ENCODE measurements around the gene THEMIS.
"Not testable (repeated sequence)": the region's sequence is repeated elsewhere in the genome, so short reads cannot be mapped to it uniquely, and the experiment has no call there.

The THEMIS gene, protein sequence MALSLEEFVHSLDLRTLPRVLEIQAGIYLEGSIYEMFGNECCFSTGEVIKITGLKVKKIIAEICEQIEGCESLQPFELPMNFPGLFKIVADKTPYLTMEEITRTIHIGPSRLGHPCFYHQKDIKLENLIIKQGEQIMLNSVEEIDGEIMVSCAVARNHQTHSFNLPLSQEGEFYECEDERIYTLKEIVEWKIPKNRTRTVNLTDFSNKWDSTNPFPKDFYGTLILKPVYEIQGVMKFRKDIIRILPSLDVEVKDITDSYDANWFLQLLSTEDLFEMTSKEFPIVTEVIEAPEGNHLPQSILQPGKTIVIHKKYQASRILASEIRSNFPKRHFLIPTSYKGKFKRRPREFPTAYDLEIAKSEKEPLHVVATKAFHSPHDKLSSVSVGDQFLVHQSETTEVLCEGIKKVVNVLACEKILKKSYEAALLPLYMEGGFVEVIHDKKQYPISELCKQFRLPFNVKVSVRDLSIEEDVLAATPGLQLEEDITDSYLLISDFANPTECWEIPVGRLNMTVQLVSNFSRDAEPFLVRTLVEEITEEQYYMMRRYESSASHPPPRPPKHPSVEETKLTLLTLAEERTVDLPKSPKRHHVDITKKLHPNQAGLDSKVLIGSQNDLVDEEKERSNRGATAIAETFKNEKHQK

DNA sequence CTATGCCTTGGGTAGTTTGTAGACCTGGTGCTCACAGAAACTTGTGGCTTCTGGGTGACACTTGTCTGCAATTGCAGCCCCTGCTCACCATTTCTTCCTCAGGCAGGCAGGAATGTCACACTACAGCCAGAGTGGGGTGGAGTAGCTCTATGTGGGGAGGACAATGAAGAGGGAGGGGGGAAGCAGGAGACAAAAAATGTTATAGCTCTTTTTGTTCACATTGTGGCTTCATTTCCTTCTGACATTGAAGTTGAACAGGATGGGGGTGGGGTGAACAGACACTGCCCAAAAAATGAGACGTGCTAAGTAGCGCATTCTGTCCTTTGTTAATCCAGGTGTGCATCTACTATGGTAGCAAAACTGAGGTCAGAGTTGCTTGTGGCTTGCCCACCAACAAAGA, at the start of gene THEMIS:
THEMIS (minus strand) TSS at position 124 of the 400 bp plus-strand sequence. CDS start 126 bp downstream, outside the sequence.
- DNase-seq: no peak

DNA sequence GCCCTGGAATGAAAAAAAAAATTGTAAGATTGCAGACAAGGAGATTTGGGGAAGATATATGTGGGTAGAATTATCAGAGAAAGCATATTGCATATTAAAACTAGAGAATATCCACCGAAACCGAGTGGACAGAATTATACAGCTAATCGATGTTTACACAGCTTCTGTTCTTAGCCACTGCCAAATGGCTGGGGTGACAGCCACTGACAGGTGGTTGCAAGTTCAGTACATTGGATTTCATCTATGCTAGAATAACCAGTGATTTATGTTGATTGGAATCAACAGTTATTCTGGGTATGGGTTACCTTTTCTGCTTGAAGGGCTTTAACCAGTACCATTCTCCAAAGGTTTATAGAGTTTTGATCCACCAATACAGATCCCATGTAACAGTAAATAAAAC, 48.4 kb upstream of the THEMIS start:
- no peak for DNase-seq

DNA sequence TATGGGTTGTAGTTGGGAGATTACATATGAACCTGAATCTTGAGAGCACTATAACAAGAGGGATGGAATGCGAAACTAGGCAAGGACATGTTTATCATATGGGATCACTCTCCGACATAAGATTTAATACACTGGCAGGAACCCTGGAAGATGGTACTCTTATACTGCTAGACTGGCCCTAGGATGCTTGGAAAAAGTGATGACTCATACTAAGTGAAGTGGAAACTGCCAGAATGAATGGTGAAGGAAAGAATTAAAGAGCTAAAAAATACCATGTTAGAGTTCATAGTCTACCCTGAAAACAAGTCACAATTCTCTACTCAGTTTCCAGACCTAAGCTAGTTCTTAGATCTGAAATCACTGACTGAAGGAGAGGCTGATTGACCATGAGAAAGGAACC, 45.5 kb upstream of the THEMIS start:
- no peak for DNase-seq

DNA sequence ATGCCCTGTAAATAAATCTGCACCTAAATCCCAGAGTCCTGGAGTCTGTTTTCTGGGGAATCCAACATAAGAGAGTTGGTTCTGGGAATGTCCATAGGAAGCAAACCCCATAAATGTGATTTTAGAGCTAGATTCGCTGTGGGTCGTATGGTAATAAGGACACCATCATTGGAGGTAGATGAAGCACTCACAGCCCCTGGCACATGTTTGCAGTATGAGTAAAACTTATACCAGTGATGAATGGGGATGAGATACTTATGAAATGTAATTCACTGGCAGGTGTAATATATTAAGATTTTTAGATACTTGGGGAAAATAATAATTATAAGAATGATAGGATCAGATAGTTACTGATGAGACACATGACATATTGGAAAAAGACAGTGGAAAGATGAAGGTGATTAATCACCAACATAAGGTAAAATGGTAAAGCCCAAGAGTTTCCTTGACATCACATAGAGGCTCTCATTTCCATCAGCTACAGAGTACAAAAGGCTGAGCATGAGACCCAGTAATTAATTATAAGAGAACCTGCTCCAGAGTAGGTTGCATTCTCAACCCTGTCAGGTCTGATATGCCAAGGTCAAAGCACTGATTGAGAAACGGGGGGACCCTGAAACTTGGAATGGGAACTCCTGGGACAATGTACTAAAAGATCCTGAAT, 44.7 kb upstream of the THEMIS start:
- no peak for DNase-seq

DNA sequence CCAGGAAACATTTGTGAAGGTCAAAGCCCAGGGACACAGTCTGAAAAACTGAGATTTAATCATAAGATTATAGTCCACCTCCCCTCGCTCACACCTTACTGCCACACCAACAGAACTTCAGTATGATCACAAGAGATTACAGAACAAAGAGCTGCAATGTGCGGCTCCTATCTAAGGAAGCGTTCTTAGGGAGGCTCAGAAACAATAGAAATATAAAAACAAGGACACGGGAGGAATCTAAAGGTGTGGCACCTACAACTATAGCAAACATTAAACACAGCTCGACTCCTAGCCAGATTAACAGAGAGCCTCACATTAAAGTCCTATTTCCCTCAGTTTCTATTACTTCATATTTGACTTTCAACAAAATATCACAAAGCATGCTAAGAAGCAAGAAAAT, 40.4 kb upstream of the THEMIS start:
- no peak for DNase-seq

DNA sequence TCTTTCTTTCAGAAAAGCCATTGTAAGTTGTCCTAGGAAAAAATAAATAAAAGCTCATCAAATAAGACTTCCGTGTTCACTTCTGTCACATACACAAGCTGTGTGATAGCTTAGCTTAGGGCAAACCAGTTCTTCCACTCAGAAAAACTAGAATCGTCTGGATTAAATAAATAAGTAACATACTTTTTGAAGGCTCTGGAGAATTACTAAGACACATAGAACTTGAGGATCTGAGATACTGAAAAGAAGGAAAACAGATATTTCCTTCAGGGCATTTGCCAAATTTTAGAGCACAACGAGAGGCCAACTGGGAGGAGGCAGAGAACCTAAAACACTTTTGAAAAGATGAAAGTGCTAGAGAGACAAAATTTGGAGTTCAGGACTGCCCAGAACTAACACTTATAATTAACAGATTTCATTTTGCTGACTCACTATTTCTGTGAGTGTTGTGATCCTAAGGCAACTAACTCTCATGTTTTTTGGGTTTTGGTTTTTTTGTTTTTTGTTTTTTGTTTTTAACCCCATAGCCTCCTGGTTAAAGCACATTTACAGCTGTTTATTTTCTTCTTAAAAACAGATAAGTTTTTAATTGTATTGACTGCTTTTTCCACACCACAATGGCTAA, 38.7 kb upstream of the THEMIS start:
- no peak for DNase-seq

DNA sequence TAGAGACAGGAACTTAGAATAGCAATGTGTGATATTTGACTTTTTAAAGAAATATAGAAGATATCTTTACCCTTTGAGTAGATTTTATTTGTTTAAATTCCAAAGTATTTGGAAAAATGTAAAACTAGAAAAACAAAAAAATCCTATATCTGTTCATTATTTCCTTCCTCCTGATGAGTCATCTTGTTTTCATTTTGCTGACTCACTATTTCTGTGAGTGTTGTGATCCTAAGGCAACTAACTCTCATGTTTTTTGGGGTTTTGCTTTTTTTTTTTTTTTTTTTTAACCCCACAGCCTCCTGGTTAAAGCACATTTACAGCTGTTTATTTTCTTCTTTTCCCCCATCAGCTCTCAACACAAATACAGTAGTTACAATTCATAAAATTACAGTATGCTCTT, 37.8 kb upstream of the THEMIS start:
- DNase-seq: no peak

DNA sequence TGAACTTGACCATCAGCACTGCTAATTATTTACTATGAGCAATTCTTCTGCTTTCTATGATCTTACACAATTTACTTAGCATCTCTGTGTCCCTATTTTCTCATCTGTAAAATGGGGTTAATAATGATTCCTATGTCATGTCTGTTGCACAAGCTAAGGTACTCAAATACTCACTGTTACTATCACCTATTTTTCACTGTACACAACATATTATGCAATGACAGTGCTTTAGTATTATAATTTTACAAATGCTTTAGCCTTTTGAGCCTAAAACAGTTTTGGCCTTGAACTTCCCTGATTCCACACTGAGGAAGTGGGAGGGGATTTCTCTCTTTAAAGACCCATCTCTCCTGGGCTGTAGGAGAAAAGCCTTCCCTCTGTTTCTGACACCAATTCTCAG, 36.9 kb upstream of the THEMIS start:
- DNase-seq: no peak

DNA sequence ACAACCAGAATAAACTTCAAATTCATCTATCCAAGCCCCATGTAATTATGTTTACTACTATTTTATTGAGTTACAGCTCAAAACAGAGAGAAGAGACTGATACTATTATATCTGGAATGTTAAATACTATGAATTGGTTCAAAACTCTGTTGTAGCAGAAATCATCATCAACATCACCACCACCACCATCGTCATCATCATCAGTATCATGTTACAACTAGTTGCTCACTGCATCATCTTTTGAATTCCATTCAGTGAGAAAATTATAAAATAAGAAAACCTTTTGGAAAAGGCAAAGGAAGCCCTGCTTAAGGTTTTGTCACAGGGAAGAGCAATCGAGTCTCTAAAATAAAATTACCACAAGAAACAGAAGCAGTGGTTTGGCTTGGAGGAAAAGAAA, 36.2 kb upstream of the THEMIS start:
- no peak for DNase-seq

DNA sequence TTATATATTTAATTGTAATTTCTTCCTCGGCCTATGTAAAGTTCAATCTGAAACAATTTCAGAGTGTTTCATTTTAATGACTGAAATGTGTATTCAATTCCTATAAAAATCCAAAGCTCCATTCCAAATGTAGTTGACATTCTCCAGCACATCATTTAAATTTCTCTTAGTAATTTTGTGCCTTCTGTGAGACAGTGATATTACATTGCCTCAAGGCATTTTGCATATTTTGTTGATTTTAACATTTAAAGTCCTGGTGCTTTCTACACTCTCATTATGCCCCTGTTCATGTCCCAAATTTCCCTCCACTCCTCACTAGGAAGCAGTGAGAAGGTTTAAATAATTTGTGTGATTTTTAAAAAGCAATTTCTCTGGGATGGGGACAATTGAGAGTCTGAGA, 34.1 kb upstream of the THEMIS start:
- DNase-seq: no peak

DNA sequence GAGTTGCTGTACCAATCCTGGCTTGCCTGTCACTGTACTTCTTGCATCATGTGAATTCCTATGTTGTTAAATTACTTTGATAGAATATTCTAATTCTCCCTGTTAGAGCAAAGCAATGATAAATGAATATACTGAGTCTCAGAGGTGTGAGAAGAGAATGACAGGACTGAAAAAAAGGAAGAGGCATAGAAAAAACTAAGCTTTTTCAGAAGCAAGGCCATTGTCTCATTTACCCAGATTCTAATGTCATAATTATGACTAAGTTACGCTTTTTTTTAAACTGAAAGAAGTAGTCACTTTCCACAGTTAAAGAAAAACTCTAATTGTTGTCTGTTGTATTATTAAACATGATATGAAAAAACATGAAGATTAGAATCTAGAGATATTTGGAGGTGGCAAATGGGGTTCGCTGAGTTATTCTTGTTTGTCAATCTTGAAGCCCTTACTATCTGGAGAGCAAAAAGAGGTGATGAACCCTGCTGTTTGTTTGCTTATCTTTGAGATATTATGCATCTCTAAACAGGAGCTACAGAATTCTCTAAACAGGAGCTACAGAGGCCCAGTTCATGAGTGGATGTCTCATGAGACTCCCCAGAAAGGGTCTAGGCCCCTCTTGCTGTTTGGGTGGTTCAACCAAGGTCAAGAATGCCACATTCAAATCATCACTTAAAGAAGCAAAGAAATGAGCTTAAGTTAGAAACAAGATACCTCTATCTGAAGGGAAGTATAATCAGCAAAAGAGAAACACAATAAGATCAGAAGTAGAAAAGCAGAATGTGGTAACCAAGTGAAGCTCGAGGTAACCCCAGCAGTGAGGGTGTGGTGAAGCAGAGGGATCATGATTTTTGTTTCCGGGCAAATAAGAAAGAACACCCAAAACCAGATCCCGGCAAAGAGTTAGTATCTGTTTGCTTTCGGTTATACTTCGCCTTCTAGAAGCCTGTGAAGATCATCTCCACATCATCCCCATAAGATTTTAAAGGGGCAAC, 33.3 kb upstream of the THEMIS start:
- no peak for DNase-seq

DNA sequence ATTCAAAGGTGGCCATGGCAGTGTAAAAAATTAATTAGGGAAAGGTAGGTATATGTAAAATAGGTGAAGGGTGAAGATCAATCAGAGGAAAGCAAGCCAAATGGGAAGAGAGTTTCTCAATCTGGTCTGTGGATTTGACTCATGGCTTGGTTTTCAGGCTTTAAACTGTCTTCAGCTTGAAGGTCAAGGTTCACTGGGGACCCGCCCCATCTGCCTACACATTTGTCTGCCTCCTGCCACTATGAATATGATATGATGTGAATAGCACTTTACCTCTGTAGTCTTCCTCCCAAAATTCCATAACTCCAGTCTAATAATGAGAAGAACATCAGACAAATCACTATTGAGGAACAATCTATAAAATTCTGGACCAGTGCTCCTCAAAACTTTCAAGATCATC, 32.3 kb upstream of the THEMIS start:
- DNase-seq: no peak

DNA sequence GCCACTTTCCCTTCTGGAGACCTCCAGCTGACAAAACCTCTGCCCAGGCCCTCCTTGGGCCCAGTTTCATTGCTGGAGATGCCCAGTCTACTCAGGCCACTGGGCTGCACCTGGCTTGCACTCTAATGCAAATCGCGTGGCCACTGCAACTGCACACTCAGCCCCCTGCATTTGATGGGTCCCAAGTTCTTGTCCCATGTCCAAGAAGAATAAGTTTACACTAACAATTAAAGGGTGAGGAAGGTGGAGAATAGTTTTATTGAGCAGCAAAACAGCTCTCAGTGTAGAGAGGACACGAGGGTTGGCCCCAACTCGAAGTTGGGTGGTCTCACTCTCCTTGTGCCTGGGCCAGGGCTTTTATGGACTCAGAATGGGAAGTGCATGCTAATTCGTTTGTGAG, 31.9 kb upstream of the THEMIS start:
- DNase-seq: no peak

DNA sequence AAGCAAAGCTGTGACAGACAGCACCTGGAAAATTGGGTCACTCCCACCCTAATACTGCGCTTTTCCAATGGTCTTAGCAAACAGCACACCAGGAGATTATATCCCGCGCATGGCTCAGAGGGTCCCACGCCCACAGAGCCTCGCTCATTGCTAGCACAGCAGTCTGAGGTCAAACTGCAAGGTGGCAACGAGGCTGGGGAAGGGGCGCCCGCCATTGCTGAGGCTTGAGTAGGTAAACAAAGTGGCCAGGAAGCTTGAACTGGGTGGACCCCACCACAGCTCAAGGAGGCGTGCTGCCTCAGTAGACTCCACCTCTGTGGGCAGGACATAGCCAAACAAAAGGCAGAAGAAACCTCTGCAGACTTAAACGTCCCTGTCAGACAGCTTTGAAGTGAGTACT, 25.6 kb upstream of the THEMIS start:
- not testable (repeated sequence) for DNase-seq

DNA sequence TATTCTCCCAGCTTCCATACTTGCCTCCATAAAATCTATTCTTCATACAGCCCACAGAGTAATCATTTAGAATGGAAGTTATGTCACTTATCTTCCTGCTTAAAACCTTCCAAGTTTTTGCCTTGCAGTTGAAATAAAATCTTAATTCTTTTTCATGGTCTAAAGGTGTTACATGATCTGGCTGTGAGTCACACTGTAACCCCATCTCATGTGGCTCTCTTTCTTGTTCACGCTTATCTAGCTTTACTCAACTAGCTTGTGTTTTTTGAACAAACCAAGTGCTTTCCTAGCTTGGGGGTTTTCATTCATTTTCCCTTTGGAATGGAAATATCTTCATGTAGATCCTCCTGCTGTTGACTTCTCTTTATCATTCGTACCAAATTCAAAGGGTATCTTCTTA, 23.6 kb upstream of the THEMIS start:
- no peak for DNase-seq

DNA sequence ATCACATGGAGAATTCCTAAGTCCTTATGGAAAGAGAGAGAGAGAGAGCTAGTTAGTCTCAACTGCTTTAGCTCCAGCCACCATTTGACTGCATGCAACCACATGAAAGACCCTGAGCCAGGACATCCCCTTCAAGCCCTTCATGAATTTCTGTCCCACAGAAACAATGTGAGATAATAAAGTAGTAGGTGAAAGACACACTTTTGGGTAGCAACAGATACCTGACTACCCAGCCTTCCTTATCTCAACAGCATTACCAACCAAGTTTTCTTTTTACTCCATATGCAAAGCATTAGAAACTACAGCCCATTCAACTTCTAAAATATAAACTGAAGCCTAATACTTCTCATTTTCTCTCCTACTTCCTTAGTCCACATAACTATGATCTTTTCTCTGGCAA, 23.2 kb upstream of the THEMIS start:
- no peak for DNase-seq

DNA sequence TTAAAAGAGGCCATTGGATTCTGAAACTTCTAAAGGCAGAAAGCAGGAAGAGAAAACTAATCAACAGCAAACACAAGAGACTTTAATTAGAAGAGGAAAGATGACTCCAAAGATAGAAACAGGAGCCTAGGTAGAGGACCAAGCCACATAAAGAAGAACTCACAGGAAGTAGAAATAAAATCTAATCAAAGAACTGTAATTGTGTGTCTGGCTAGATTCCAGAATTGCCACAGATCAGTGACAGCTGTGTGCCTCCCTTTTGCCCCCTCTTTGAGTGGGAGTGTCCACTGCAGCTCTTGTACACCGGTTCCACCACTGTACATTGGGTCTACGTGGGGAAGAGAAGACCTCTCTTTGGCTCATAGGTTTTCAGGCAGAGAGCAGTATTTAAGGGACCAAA, 22.3 kb upstream of the THEMIS start:
- no peak for DNase-seq

DNA sequence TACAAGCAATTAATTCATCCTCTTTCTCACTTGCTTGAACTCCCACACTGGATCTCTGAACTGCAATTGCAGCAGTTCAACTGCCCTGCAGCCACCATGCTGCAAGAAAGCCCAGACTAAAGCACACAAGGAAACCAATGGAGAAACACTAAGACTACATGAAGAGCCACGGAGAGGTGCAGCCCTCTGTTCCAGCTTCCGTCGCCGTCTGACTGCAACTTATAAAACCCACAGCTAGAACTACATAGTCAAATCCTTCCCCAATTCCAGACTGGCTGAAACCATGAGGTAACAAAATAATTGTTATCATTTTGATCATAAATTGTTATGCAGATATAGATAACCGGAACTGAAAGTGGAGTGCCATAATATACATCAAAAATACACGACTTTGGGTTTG, 21.1 kb upstream of the THEMIS start:
- no peak for DNase-seq

DNA sequence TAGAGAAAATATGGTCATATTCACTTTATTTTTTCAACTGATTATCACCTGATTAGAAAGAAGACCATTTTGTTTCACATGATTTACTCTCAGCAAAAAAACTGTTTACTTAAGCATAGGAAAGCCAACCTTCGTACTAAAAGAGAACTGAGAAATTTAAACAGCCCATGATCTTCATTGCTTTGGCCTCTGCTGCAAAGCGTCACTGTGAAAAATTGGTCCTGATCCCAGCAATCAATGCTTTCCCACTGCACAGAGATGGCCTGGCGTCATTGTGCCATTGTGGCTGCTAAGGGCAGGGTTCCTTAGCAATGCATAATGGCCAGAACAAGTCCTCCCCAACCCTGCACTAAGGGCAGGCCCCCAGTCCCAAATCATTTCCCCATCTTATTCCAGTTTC, 19.9 kb upstream of the THEMIS start:
- no peak for DNase-seq

DNA sequence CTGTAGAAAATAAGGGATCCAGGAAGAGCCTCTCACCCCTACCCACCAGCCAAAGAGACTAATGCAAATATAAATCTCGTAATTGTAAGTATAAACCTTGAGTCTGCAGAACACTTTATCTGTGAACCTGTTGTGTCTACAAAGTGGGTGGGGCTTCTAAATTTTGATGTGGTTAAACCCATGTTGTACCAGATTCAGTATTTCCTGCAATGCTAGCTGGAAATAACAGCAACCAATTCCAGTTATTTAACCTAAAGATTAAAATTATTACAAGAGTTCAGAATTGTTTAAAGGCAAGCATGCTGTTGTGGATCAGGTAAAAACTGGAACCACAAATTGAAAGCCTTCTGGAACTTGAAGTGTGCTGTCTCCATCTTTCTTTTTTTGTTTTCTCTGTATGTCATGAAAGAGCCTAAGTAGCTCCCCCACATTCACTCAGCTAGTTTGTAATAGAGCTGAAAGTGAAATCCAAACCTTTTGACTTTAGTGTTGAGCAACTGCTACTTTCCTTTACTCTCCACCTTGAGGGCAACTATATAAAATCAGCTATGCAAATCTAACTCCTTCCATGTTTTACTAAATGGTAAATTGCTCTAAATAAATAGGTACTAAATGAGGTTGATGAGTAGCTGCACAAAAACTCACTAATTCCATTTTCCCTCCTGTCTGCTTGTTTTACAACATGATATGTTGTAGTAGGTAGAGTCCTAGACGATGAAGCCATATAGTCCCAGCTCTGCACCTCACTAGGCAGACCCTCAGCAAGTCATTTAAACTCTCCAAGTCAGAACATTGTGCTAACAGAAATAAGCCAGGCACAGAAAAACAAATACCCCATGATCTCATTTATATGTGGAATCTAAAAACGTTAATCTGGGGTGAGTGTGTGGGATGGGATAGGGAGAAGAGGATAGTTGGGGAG, 17.9 kb upstream of the THEMIS start:
- DNase-seq: no peak

DNA sequence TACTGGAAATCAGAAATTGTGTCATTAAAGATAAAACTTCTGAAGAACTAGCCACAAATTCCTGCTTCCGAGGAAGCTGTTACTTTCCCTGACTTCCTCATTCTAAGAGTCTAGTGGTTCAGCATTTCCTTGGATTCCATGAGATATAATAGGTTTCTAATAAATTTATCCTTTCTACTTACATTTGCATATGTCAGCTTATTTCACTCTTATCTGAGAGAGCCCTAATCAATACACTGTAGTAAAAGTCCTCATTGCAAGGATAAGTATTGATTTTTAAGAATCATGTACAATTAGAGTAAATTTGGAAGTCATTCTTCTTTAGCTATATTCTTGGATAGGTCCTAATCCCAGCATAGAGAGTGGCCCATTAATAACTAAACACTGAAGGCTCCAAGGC, 16.9 kb upstream of the THEMIS start:
- no peak for DNase-seq
